ENCODE results near the gene LAGE3.
A peak's percentile ranks its signal among the peaks of the same experiment; 100 is the strongest.

The LAGE3 gene

DNA sequence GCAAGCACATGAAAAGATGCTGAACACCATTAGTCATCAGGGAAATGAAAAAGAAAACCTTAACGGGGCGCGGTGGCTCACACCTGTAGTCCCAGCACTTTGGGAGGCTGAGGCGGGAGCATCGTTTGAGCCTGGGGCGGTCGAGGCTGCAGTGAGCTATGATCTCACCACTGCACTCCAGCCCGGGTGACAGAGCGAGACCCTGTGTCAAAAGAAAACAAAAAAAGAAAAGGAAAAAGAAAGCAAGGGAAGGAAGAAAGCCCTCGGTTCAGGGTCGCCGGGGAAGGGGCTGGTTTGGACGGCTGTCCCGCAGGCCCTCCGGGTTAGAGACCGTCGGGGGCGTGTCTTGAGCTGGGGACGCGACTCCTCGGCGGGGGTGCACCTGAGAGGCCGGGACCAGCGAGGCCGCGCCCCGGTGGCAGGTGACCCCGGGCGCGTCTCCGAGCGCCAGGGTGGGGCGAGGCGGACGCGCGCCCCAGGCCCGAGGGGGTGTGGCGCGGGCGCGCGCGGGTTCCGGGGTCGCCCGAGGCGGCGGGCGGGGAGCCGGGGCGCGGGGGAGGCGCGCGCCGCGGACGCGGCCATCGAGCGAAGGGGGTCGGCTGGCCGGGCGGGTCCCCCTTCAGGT lies 21.5 kb downstream of the LAGE3 start:
- DNase-seq (peak; percentile 57), ATAC-seq (peak; percentile 56)

GRCh38 chrX:154452823-154453222 lies 26.3 kb downstream of the LAGE3 start:
- DNase-seq (no peak), ATAC-seq (no peak)

DNA sequence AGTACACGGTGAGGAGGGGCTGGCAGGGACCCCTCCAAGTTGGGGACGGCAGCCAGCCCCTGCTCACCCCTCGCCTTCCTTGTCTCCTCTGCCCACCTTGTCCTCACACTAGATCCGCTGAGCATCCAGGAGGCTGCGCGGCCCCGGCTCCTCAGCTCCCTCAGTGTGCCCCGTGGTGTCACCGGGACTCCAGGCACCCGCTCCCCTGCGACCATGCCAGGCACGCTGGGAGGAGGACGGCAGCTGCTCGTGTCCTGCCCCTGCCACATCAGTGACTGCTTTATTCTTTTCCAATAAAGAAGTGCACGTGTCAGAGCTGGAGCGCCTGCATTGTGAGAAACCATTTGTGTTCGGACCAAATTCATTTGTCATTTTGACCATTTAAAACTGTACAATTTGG lies 28.8 kb downstream of the LAGE3 start:
- DNase-seq (no peak), ATAC-seq (no peak)

DNA sequence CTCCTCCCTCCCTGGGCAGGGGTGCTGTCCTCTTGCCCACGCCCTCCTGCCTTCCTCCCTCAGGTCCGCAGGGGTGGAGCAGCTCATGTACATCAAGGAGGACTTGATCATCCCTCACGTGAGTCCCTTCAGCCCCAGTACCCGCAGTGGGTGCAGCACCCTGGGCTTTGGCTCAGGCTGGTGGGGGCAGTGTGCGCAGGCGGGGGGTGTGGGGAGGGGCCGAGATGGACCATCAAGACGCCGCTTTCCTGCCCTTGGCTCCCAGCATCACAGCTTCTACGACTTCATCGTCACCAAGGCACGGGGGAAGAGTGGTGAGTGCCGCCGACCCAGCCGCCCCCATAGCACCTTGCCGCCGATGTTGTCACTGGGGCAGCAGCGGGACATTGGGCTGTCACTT lies 29.5 kb downstream of the LAGE3 start:
- DNase-seq (no peak), ATAC-seq (peak; percentile 28)

- DNase-seq (no peak), ATAC-seq (no peak)
Observed at GRCh38 chrX:154448484-154448883, 30.6 kb downstream of the LAGE3 start.

- ATAC-seq (no peak), DNase-seq (no peak)
Observed at GRCh38 chrX:154446430-154446829, 32.7 kb downstream of the LAGE3 start.

DNA sequence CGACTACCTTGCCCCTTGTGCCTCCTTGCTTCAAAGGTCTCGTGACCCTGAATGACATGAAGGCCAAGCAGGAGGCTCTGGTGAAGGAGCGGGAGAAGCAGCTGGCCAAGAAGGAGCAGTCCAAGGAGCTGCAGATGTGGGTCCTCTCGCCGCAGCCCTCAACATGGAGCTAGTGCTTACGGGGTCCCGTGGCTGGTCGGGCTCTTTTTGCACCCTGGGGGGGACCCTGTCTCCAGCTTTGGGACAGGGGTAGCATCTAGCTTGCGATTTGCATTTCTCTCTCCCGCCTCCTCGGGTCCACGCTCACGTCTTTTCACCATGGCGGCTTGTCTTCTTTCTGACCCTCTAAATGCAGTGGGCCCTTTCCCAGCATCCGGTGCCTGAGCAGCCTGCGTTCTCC lies 33.3 kb downstream of the LAGE3 start:
- ATAC-seq, result no peak
- DNase-seq, result no peak

GRCh38 chrX:154444755-154445246 lies 34.3 kb downstream of the LAGE3 start:
- no peak for DNase-seq
- ATAC-seq, result no peak

DNA sequence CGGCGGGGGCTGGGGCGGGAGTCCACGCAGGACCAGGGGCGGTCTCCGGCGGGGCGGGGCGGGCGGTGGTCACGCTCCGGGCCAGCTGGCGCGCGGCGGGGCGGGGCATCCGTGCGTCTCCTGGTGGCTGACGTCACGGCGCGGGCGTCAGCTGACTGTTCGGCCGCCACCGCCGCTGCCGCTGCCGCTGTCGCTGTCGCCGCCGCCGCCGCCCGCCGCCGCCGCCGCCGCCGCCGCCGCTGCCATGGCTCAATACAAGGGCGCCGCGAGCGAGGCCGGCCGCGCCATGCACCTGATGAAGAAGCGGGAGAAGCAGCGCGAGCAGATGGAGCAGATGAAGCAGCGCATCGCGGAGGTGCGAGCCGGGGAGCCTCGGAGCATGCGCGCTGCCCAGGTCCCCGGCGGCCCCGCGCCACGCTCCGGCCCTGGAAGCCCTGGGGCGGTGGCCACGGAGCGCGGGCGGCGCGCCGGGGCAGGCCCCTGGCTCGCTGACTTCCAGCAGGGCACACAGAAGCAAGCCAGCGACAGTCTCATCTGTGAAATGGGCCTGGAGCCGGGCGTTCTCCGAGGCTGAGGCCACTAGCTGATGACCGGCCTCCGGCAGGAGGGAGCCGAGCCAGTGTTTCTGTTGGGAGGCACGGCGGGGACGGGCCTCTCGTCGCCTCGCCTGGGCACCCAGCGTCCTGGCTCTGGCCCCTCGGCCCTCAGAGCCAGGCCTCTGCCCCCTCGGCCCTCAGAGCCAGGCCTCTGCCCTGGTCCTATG lies 34.9 kb downstream of the LAGE3 start, which contains the start of gene FAM50A:
Gene FAM50A, plus strand, starts transcription at position 150 of the 763 bp plus-strand sequence. Its CDS starts 95 bp downstream, at position 245.
- peak; percentile 80 for ATAC-seq
- peak; percentile 81 for DNase-seq

GRCh38 chrX:154443479-154443910 lies 35.6 kb downstream of the LAGE3 start:
- no peak for DNase-seq
- no peak for ATAC-seq

DNA sequence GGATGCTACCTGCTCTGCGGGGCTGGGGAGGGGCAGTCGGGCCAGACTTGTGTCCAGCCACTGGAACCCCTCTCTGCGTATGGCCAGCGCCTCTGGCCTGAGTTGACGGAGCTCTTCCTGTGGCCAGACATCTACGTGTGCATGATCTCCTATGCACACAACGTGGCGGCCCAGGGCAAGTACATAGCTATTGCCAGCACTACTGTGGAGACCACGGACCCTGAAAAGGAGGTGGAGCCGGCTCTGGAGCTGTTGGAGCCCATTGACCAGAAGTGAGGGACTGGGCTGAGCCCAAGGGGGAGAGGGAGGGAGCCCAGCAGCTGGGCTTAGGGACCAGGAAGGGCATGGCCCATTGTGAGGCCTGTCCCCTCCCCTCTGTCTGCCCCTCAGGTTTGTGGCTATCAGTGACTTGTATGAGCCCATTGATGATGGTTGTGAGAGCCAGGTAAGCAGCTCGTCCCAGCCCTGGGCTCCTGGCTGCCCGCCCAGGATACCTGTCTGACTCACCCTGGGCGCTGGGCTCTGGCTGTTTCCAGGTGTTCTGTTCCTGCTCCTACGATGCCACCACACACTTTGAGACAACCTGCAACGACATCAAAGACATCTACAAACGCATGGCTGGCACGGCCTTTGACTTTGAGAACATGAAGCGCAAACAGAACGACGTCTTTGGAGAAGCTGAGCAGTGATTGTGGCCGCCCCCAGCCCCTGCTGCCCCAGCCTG lies 36.9 kb downstream of the LAGE3 start:
- no peak for ATAC-seq
- no peak for DNase-seq

- DNase-seq, result no peak
- no peak for ATAC-seq
Observed at GRCh38 chrX:154441564-154441963, 37.5 kb downstream of the LAGE3 start.

DNA sequence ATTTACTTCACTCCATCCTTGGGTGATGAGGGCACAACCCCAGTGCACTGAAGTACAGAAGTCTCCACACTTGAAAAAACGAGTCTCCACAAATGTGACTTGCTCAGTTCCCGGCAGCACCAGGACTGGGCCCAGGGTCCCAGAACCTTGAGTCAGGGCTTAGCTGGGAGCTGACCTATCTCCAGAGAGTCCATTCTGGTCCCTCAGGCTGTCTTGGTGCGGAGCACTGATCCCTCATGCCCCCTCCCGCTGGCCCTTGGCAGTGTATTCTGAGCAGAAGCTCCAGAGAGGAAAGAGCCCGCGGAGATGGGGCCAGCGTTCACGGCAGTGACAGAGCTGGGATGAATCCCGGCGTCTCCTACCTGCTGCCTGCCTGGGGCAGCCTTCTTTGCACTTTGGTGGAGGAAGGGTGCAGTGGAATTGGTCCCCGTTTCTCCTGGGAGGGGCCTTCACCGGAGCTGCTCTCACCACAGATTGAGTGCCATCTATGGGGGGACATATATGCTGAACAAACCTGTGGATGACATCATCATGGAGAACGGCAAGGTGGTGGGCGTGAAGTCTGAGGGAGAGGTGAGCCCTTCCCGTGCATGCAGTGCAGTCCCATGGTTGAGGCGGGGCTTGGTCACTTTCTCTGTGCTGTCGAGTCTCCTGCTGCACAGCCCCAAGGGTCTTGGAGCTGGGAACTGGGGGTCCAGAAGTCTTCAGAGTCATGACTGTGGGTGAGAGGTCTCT lies 38.3 kb downstream of the LAGE3 start:
- DNase-seq (no peak), ATAC-seq (no peak)

- ATAC-seq, result no peak
- DNase-seq, result no peak
Observed at GRCh38 chrX:154439841-154440240, 39.2 kb downstream of the LAGE3 start.

GRCh38 chrX:154437971-154438893 lies 40.8 kb downstream of the LAGE3 start:
- ATAC-seq (no peak), DNase-seq (no peak)

GRCh38 chrX:154436983-154437752 lies 41.9 kb downstream of the LAGE3 start, which contains the start of gene GDI1:
Gene GDI1, plus strand, starts transcription at chrX:154437154. Its CDS starts 101 bp downstream, at chrX:154437255.
- peak; percentile 64 for DNase-seq

GRCh38 chrX:154436374-154436982 lies 42.6 kb downstream of the LAGE3 start:
- DNase-seq, result peak; percentile 51

More at GRCh38 chrX:154436983-154437752, 41.9 kb downstream of the LAGE3 start, which contains the start of gene GDI1:
- peak; percentile 39 for ATAC-seq

GRCh38 chrX:154435171-154435733 lies 43.8 kb downstream of the LAGE3 start:
- no peak for ATAC-seq
- no peak for DNase-seq

More at GRCh38 chrX:154436374-154436982, 42.6 kb downstream of the LAGE3 start:
- ATAC-seq, result peak; percentile 58

All from stimulated activated naive CD8-positive, alpha-beta T cell treated with anti-CD3 and anti-CD28 coated beads, Interleukin-15, Interleukin-2, amounts not matched to agents 100 U/mL and 50 U/mL, for 24 hours (primary cell).